ENCODE data around the gene ZNF80. TPM values are rescaled to one million over a fixed set of nuclear protein-coding genes. Genes with fewer than 3 reads are reported as not detected.
A peak's percentile ranks its signal among the peaks of the same experiment; 100 is the strongest.

The ZNF80 gene
- total RNA-seq, 1 experiment from 2014 or later, result 0.06 TPM

DNA sequence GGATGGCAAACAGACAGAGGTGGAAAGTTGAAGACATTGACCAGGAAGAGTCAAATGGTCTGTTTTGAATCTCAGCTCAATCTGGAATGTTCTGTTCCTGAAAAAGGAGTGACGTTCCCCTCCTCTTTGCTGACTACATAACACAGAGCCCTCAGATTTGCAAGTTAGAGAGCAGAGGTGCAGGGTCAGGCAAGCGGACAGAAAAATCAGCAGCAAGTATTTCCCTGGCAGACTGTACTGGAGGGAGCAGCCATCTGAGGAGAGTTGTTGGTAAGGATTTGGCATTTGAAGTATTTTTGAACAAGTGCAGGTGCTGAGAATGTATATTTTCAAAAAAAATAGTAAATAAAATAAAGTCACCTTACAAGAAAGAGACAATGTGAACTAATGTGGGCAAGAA is 17.6 kb downstream of the ZNF80 start:
- DNase-seq (ENCODE audit: low read depth), result no peak

- DNase-seq (ENCODE audit: low read depth), result no peak
Observed at GRCh38 chr3:114218578-114219185, 18.7 kb downstream of the ZNF80 start.

- no peak for DNase-seq (ENCODE audit: low read depth)
Observed at GRCh38 chr3:114218006-114218405, 19.4 kb downstream of the ZNF80 start.

- DNase-seq (ENCODE audit: low read depth), result no peak
Observed at GRCh38 chr3:114217266-114217665, 20.1 kb downstream of the ZNF80 start.

DNA sequence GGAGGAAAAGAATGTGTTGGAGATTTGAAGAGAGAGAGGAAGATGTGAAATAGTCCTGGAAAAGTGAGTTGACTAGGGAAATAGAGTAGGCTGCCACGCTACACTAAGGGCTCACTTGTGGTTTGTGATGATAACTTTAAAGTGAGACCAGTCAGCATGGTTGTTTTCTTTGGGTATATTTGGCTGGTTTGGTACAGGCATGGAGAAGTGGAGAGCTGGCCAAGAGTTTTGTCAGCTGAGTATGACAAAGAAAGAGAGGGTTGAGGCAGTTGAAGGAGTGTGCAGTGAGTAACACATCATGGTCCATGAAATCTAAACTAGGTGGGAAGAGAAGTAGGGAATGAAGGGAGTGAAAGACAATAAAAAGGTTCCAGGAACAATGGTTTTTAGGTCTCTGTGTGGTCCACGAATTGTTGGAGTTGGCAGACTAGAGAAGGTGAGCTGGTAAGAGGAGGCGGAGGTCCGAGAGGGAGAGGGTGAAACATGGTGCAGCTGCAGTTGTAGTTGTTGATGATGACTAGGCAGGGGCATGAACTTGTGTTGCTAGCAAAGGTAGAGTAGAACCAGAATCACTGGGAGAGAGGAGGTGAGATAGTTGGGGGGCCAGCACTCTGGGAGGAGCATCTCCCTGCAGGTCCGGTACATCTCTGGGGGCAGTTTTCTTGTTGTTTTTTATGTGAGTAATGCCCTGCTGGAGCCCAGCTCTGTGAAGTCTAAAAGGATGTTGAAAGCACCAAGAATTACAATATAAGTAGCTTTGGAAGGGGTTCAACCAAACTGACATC is 21.0 kb downstream of the ZNF80 start:
- peak; percentile 8 for DNase-seq (ENCODE audit: low read depth)

- DNase-seq (ENCODE audit: low read depth), result no peak
Observed at GRCh38 chr3:114214542-114215341, 22.6 kb downstream of the ZNF80 start.

GRCh38 chr3:114213627-114214541 is 23.5 kb downstream of the ZNF80 start:
- DNase-seq (ENCODE audit: low read depth), result peak; percentile 71

DNA sequence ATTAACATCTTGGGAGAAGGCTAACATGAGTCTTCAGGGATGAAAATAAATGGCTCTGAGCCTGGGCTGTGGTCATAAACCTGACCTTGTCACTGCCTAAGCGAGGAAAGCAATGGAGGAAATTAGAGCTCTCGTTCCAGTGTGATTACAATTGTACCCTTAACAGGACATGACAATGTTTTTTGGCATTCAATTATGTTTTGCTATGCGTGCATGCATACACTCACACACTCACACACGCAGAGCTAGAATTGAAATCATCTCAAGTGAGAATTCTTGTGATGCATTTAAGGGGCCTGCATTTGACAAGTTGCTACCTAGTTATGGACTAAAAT is 24.1 kb downstream of the ZNF80 start:
- peak; percentile 31 for DNase-seq (ENCODE audit: low read depth)

- no peak for DNase-seq (ENCODE audit: low read depth)
Observed at GRCh38 chr3:114212646-114213045, 24.7 kb downstream of the ZNF80 start.

- DNase-seq (ENCODE audit: low read depth), result no peak
Observed at GRCh38 chr3:114207768-114208167, 29.6 kb downstream of the ZNF80 start.

GRCh38 chr3:114206342-114206741 is 31.0 kb downstream of the ZNF80 start:
- no peak for DNase-seq (ENCODE audit: low read depth)

GRCh38 chr3:114205541-114205940 is 31.8 kb downstream of the ZNF80 start:
- DNase-seq (ENCODE audit: low read depth), result no peak

GRCh38 chr3:114194750-114195149 is 42.6 kb downstream of the ZNF80 start:
- DNase-seq (ENCODE audit: low read depth), result no peak

GRCh38 chr3:114192136-114192535 is 45.2 kb downstream of the ZNF80 start:
- no peak for DNase-seq (ENCODE audit: low read depth)

- DNase-seq (ENCODE audit: low read depth), result no peak
Observed at GRCh38 chr3:114186501-114186900, 50.9 kb downstream of the ZNF80 start.

Other genes starting within 250 kb of the ZNF80 start
- gene CCDC191, start 181.1 kb downstream of the ZNF80 start, total RNA-seq (2014; rRNA removed), result 0.51 and 1.3 TPM in 2 replicates
- gene QTRT2, start 180.8 kb downstream of the ZNF80 start, total RNA-seq (2014; rRNA removed), result 14.9 and 16.8 TPM in 2 replicates
- not detected in 2 replicates for gene DRD3, start 58.5 kb downstream of the ZNF80 start, total RNA-seq (2014; rRNA removed)
- gene TIGIT, start 56.5 kb upstream of the ZNF80 start, total RNA-seq (2014; rRNA removed), result not detected in 2 replicates